Stimulated activated CD4-positive, alpha-beta T cell treated with anti-CD3 and anti-CD28 coated beads, TNF-alpha, amount 100 ng/mL, for 48 hours (primary cell): ENCODE results near the gene RITA1.
"Not testable (repeated sequence)": the region's sequence is repeated elsewhere in the genome, so short reads cannot be mapped to it uniquely, and the experiment has no call there.

Experiments used
- DNase-seq, 3 donors: peaks; one replicate each; pipeline ENCODE4 v3.0.0-alpha.2; 2020; ENCODE audit warnings: low read depth in 3 of 3

RITA1 gene

GRCh38 chr12:113202300-113203075 is 17.0 kb downstream of the RITA1 start:
- no peak for DNase-seq

GRCh38 chr12:113203852-113204760 is 18.6 kb downstream of the RITA1 start:
- no peak for DNase-seq

GRCh38 chr12:113204804-113205203 is 19.3 kb downstream of the RITA1 start:
- no peak for DNase-seq

- DNase-seq = not testable (repeated sequence)
Observed at GRCh38 chr12:113206802-113207201, 21.3 kb downstream of the RITA1 start.

GRCh38 chr12:113207613-113208040 is 22.1 kb downstream of the RITA1 start:
- DNase-seq = no peak

GRCh38 chr12:113208041-113208934 is 22.8 kb downstream of the RITA1 start:
- peak in 2 of 3 donors; percentile 44 to 53 for DNase-seq

GRCh38 chr12:113211160-113211559 is 25.6 kb downstream of the RITA1 start:
- no peak for DNase-seq

- DNase-seq = no peak
Observed at GRCh38 chr12:113214895-113215400, 29.4 kb downstream of the RITA1 start.

GRCh38 chr12:113216027-113216426 is 30.5 kb downstream of the RITA1 start:
- no peak for DNase-seq

GRCh38 chr12:113220593-113221180 is 35.2 kb downstream of the RITA1 start:
- no peak for DNase-seq

GRCh38 chr12:113221181-113221996 is 35.9 kb downstream of the RITA1 start, which contains the start of gene TPCN1:
TPCN1 (plus strand) TSS chr12:113221464; CDS start chr12:113226853, 5,389 bp downstream.
- DNase-seq = peak; percentile 98 to 99 (median 99)

- no peak for DNase-seq
Observed at GRCh38 chr12:113221997-113222729, 36.6 kb downstream of the RITA1 start.

- DNase-seq = no peak
Observed at GRCh38 chr12:113222730-113223531, 37.4 kb downstream of the RITA1 start.

GRCh38 chr12:113224955-113225354 is 39.4 kb downstream of the RITA1 start:
- no peak for DNase-seq

- DNase-seq = no peak
Observed at GRCh38 chr12:113226696-113227568, 41.4 kb downstream of the RITA1 start.

- no peak for DNase-seq
Observed at GRCh38 chr12:113227686-113228391, 42.3 kb downstream of the RITA1 start.
